Activated T-helper 2 cell treated with anti-CD3 and anti-CD28 coated beads, Interferon-gamma antibody, Interleukin-2, Interleukin-4, amounts not matched to agents 10 μg/mL and 5 μg/mL and 100 μg/mL, durations not matched to agents 14 hours and 24 hours and 36 hours (primary cell): ENCODE results near the gene TCEAL5. TPM values are rescaled to one million over a fixed set of nuclear protein-coding genes. Genes with fewer than 3 reads are reported as not detected.

Source experiments
- total RNA-seq: library from RNA; stranded (reverse); gene quantifications from 2 replicates; pipeline ENCODE4 v1.2.3, GENCODE V29; 2022

The TCEAL5 gene
- total RNA-seq, 1 donor from 2014 or later: not detected

Other genes starting within 250 kb of the TCEAL5 start
- gene BEX1, start 212.6 kb downstream of the TCEAL5 start, total RNA-seq: not detected in 2 replicates
- gene NXF3, start 183.6 kb downstream of the TCEAL5 start, total RNA-seq: not detected in 2 replicates
- 7.8 and 9.4 TPM in 2 replicates for gene BEX4, start 61.6 kb downstream of the TCEAL5 start, total RNA-seq
- 28.1 and 30.1 TPM in 2 replicates for gene TCEAL8, start 21.6 kb downstream of the TCEAL5 start, total RNA-seq
- gene BEX2, start 34.2 kb upstream of the TCEAL5 start, total RNA-seq: 2.6 and 3.9 TPM in 2 replicates
- gene TCEAL7, start 53.5 kb upstream of the TCEAL5 start, total RNA-seq: not detected in 2 replicates
- 0.73 and 0.97 TPM in 2 replicates for gene TCEAL9, start 79.8 kb upstream of the TCEAL5 start, total RNA-seq
- 7.0 and 8.4 TPM in 2 replicates for gene BEX3, start 99.8 kb upstream of the TCEAL5 start, total RNA-seq
- not detected in 2 replicates for gene RAB40A, start 242.7 kb upstream of the TCEAL5 start, total RNA-seq